LHCN-M2 (cell line): ENCODE measurements around the gene NDUFB3. TPM values are rescaled to one million over a fixed set of nuclear protein-coding genes. Genes with fewer than 3 reads are reported as not detected.

Source experiments
- DNase-seq: peaks from one replicate; pipeline ENCODE4 v3.0.0-alpha.2; 2012; ENCODE audit warnings: low read depth
- total RNA-seq: library from RNA; depleted of rRNA; stranded (reverse); fragments of >200 nt; gene quantifications from 2 replicates; pipeline ENCODE4 v1.2.3, GENCODE V29; 2014; rRNA removed

The NDUFB3 gene
- total RNA-seq, 1 experiment from 2014 or later, result 89.9 TPM

DNA sequence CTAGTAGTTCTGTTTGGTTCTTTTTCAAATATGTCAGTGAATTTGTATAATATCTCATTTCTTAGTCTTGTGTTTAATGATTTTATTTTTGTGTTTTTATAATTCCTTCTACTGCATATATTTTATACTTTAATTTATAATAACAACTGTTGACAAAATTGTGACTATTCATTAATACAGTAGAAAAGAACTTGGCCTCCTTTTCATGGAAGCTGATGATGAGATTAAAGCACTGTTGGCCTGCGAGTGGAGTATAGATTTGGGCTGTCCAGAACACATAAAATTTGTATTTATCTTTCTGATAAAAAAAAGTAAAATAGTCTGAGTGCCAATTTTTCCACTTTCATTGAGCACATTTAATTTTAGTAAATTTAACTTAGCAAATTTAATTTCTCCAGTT, 56.2 kb downstream of the NDUFB3 start:
- DNase-seq, result no peak

DNA sequence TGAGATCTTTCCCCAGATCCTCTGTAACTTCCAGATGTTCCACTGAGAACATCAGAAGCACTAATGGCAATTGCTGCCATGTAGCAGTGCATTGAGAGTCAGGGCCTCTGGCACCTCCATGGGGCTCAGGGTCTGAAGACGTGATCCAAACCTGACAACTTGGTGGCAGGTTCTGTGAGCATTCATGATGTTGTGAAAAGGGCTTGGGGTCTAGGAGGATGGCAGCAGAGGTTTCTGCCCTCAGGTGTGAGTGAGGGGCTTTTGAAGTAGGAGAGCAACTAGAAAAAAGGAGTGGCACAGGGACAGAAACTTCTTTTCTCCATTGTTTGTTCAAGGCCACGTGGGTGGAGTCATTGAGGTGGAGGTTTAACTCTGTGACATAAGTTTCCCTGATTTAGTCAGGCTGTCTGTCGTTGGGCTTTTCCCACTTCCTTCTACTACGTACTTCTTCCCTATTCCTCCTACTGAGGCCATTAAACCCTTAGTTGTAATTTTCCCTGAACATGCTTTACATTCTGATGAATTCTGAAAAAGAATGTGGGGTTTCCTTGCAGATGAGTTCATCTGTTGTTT, 57.2 kb downstream of the NDUFB3 start:
- DNase-seq, result peak; percentile 45

DNA sequence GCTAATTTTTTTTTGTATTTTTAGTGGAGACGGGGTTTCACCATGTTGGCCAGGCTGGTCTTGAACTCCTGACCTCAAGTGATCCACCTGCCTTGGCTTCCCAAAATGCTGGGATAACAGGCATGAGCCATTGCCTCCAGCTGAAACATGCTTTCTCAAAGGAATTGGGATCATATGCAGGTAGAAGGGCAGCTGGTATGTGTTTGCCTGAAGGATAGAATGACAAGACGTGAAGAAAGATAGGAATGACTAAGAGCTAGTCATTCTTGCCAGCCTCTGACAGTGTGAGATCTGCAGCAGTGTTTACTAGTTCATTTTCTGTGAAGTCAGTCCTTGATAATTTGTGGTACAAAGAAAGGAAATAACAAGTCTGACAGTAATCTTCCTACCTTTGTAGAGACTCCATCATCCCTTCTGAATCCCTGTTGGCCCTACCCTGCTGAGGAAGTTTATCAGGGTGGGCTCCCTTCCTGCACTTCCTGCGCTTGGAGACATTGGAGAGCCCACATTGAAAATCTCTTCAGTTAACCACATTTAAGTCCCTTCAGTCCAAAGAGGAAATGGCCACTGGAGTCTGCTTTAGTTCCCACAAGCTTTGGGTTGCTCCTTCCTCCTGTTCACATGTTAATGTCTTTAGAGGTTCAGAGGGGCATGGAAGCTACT, 58.9 kb downstream of the NDUFB3 start:
- peak; percentile 91 for DNase-seq

DNA sequence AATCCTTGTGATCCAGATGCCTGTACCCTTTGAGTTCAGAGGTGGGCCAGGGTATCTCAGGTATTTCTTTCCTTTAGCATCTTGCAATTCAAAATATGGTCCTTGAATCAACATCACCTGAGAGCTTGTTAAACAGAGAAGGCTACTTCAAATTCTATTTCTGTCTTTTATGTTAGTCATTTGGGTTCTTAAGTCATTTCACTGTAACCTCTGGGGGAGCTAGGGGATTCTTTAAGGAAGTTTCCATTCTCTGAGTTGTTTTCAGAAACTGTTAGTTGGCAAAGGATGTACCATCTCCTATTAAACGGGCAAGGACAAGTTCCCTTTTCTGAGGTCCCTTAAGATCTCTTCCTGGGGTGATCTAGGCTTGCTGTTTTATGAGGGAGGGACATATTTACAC, 60.7 kb downstream of the NDUFB3 start:
- DNase-seq, result no peak

Other genes starting within 250 kb of the NDUFB3 start
- gene CLK1, start 207.3 kb upstream of the NDUFB3 start, total RNA-seq, result 35.4 and 44.3 TPM in 2 replicates
- gene PPIL3, start 182.9 kb upstream of the NDUFB3 start, total RNA-seq, result 66.8 and 106 TPM in 2 replicates
- 34.5 and 38.3 TPM in 2 replicates for gene NIF3L1, start 182.6 kb upstream of the NDUFB3 start, total RNA-seq
- 15.6 and 15.8 TPM in 2 replicates for gene ORC2, start 108.3 kb upstream of the NDUFB3 start, total RNA-seq
- gene HYCC2, start 330 bp upstream of the NDUFB3 start, total RNA-seq, result 3.6 and 3.7 TPM in 2 replicates
- gene CFLAR, start 44.2 kb downstream of the NDUFB3 start, total RNA-seq, result 47.7 and 50.0 TPM in 2 replicates
- 0.38 and 0.52 TPM in 2 replicates for gene CASP10, start 111.1 kb downstream of the NDUFB3 start, total RNA-seq
- 19.6 and 23.0 TPM in 2 replicates for gene CASP8, start 188.5 kb downstream of the NDUFB3 start, total RNA-seq